BLaER1 treated with 17β-estradiol and CSF1 and Interleukin-3, amounts not matched to agents 10 nM and 100 nM (cell line): Measurements from ENCODE around the gene DLG2.
A peak's percentile ranks its signal among the peaks of the same experiment; 100 is the strongest.

Experiments used
- H3K27ac ChIP-seq, 11 experiments: shearing (Covaris generic); formaldehyde crosslinking; 2 replicates each; pipeline ENCODE4 v1.8.1; 2022
- H3K27me3 ChIP-seq, 11 experiments: shearing (Covaris generic); formaldehyde crosslinking; 2 replicates each; pipeline ENCODE4 v1.8.1; 2022
- H3K36me3 ChIP-seq, 11 experiments: shearing (Covaris generic); formaldehyde crosslinking; 2 replicates each; pipeline ENCODE4 v1.8.1; 2022
- H3K4me1 ChIP-seq, 10 experiments: shearing (Covaris generic); formaldehyde crosslinking; 2 replicates each; pipeline ENCODE4 v1.8.1; 2022
- H3K4me2 ChIP-seq, 11 experiments: shearing (Covaris generic); formaldehyde crosslinking; 2 replicates each; pipeline ENCODE4 v1.8.1; 2022
- H3K4me3 ChIP-seq, 10 experiments: shearing (Covaris generic); formaldehyde crosslinking; 2 replicates each; pipeline ENCODE4 v1.8.1; 2022
- H3K9ac ChIP-seq, 11 experiments: shearing (Covaris generic); formaldehyde crosslinking; 2 replicates each; pipeline ENCODE4 v1.8.1; 2022
- H3K9me3 ChIP-seq, 11 experiments: shearing (Covaris generic); formaldehyde crosslinking; replicated peaks in 1 of 11; 2 replicates each; pipeline ENCODE4 v1.8.1; 2022
- H4K20me1 ChIP-seq, 11 experiments: shearing (Covaris generic); formaldehyde crosslinking; 2 replicates each; pipeline ENCODE4 v1.8.1; 2022
- Cebpa-rat ChIP-seq, 11 experiments: shearing (Covaris generic); IDR thresholded peaks; 2 replicates each; pipeline ENCODE4 v1.8.1; 2022

Gene DLG2

GRCh38 chr11:84142411-84142810, 1484.7 kb downstream of the DLG2 start:
- no peak for TF ChIP-seq Cebpa-rat (IDR thresholded peaks at IDR 0.05)
- Histone ChIP-seq H4K20me1 (no peaks in the 10 kb centered on the region), H3K27me3 (no peaks in the 10 kb centered on the region), H3K9ac (no peak overlapping the region), H3K4me2 (no peak overlapping the region), H3K4me3 (no peak overlapping the region), H3K27ac (no peak overlapping the region), H3K4me1 (no peaks in the 10 kb centered on the region), H3K9me3 (no peaks in the 10 kb centered on the region), H3K36me3 (no peaks in the 10 kb centered on the region)

- Histone ChIP-seq H3K9ac (no peak overlapping the region), H3K4me1 (no peaks in the 10 kb centered on the region), H3K4me3 (no peak overlapping the region), H3K27me3 (no peaks in the 10 kb centered on the region), H3K4me2 (no peak overlapping the region), H3K9me3 (no peaks in the 10 kb centered on the region), H3K36me3 (no peaks in the 10 kb centered on the region), H3K27ac (no peak overlapping the region), H4K20me1 (no peaks in the 10 kb centered on the region)
- no peak for TF ChIP-seq Cebpa-rat (IDR thresholded peaks at IDR 0.05)
Observed at GRCh38 chr11:84140386-84141169, 1486.6 kb downstream of the DLG2 start.

GRCh38 chr11:84137960-84138359, 1489.2 kb downstream of the DLG2 start:
- Histone ChIP-seq H4K20me1 (no peaks in the 10 kb centered on the region), H3K4me1 (no peaks in the 10 kb centered on the region), H3K27me3 (no peaks in the 10 kb centered on the region), H3K4me2 (no peak overlapping the region), H3K36me3 (no peaks in the 10 kb centered on the region), H3K4me3 (no peak overlapping the region), H3K9me3 (no peaks in the 10 kb centered on the region), H3K9ac (no peak overlapping the region), H3K27ac (no peak overlapping the region)
- no peak for TF ChIP-seq Cebpa-rat (IDR thresholded peaks at IDR 0.05)

DNA sequence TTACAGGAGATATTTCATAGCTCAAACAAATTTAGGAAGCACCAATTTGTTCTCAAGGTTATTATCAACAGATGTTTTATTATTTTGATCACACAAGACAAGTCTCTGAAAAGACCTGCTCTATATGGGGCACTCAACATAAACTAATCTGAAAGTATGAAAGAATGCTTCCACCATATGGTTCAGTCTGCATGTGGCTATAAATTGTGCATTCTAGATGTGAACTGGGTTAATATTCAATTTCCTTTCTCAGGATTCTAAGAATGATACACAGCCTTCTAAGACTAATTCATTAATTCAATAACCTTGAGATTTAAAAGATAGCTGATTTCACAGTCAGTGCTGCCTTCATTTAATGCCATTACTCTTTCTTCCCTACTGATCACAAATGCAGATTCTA, 1489.6 kb downstream of the DLG2 start:
- H3K4me2 ChIP-seq = no peak overlapping the region
- H4K20me1 ChIP-seq = no peaks in the 10 kb centered on the region
- H3K4me1 ChIP-seq = no peaks in the 10 kb centered on the region
- H3K4me3 ChIP-seq = no peak overlapping the region
- TF ChIP-seq Cebpa-rat (IDR thresholded peaks at IDR 0.05) = no peak
- H3K27ac ChIP-seq = no peak overlapping the region
- no peaks in the 10 kb centered on the region for H3K9me3 ChIP-seq
- H3K36me3 ChIP-seq = no peaks in the 10 kb centered on the region
- H3K27me3 ChIP-seq = no peaks in the 10 kb centered on the region
- no peak overlapping the region for H3K9ac ChIP-seq

DNA sequence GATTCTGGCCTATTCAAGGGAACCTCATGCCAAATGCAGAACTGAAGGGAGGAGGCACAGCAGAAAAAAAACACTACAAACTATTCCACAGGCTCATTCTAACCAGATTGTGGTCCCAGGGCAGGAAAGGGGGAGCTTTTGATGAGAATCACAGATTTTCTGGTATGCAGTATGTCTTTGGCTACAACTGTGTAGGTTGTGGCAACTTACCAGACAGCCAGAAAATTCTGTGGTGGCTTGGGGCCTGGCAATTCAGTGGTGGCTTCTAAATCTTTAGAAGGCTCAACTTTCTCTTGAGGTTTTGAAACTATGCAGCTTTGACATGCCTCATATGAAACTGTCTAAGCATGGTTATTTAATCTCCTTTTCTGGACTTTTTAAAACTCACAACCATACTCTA, 1490.2 kb downstream of the DLG2 start:
- TF ChIP-seq Cebpa-rat (IDR thresholded peaks at IDR 0.05) = no peak
- Histone ChIP-seq H3K27ac (no peak overlapping the region), H3K9me3 (no peaks in the 10 kb centered on the region), H3K27me3 (no peaks in the 10 kb centered on the region), H3K36me3 (no peaks in the 10 kb centered on the region), H3K4me2 (no peak overlapping the region), H3K4me1 (no peaks in the 10 kb centered on the region), H4K20me1 (no peaks in the 10 kb centered on the region), H3K9ac (no peak overlapping the region), H3K4me3 (no peak overlapping the region)

GRCh38 chr11:84130646-84131427, 1496.3 kb downstream of the DLG2 start:
- Histone ChIP-seq H3K4me3 (no peak overlapping the region), H4K20me1 (no peaks in the 10 kb centered on the region), H3K4me1 (peaks cover 0 to 8% (median 0%) of the 10 kb centered on the region in 10 experiments; a peak in 4 of 20 replicates), H3K9ac (no peak overlapping the region), H3K36me3 (no peaks in the 10 kb centered on the region), H3K27ac (no peak overlapping the region), H3K27me3 (no peaks in the 10 kb centered on the region), H3K4me2 (no peak overlapping the region), H3K9me3 (no peaks in the 10 kb centered on the region)
- TF ChIP-seq Cebpa-rat (IDR thresholded peaks at IDR 0.05) = no peak

DNA sequence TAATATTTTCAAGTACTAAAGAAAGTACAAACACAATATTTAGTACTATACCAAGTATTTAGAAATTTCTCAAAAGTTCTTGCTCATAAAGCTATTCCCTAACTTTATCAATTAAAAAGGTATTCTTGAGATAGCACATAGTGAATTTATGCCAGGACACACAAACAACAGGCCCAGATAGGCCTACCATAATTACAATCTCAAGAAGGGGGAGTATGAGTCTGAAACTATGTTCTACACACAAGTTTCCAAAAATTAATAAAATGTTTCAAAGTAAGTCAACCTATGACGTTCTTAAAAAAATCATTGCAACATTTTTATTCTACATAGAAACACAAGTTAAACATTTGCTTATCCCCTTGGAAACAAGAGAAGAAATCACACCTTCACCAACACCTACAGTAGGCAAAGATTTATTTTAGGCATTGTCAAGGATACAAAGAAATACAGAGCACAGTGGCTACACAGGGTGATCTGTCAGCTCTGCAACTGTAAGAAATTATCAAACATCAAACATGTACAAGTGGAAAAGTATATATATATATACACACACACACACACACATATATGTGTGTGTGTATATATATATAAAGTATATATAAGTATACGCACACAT, 1497.1 kb downstream of the DLG2 start:
- no peak overlapping the region for H3K4me3 ChIP-seq
- no peak overlapping the region for H3K9ac ChIP-seq
- peaks cover 0 to 8% (median 0%) of the 10 kb centered on the region in 10 experiments; a peak in 4 of 20 replicates for H3K4me1 ChIP-seq
- no peak overlapping the region for H3K27ac ChIP-seq
- no peaks in the 10 kb centered on the region for H3K36me3 ChIP-seq
- H3K27me3 ChIP-seq = no peaks in the 10 kb centered on the region
- TF ChIP-seq Cebpa-rat (IDR thresholded peaks at IDR 0.05) = no peak
- H4K20me1 ChIP-seq = no peaks in the 10 kb centered on the region
- H3K9me3 ChIP-seq = no peaks in the 10 kb centered on the region
- no peak overlapping the region for H3K4me2 ChIP-seq

GRCh38 chr11:84128840-84129239, 1498.3 kb downstream of the DLG2 start:
- no peaks in the 10 kb centered on the region for H3K27me3 ChIP-seq
- no peaks in the 10 kb centered on the region for H4K20me1 ChIP-seq
- H3K4me3 ChIP-seq = no peak overlapping the region
- H3K27ac ChIP-seq = no peak overlapping the region
- no peaks in the 10 kb centered on the region for H3K36me3 ChIP-seq
- H3K9ac ChIP-seq = no peak overlapping the region
- H3K4me1 ChIP-seq = peaks cover 0 to 8% (median 0%) of the 10 kb centered on the region in 10 experiments; a peak in 4 of 20 replicates
- peak overlapping the region in 1 of 11 experiments; percentile 11; a peak in 1 of 22 replicates for H3K4me2 ChIP-seq
- no peak for TF ChIP-seq Cebpa-rat (IDR thresholded peaks at IDR 0.05)
- no peaks in the 10 kb centered on the region for H3K9me3 ChIP-seq

DNA sequence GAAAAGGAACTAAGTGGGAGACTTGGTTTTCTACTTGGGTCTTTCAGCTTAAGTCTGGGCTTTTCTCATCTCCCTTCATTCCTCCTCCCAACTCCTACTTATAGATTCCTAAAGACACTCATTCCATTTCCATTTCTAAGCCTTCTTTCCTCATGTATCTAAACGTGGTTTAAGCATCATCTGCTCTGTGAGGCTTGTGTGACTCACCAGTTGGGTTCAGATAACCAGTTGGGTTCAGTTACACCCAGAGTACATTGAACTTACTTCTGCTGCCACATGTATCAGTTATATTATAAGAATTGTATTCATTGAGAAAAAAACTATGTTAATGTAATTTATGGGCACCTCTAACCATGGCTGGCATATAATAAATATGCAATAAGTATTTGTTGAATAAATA, 1509.8 kb downstream of the DLG2 start:
- Histone ChIP-seq H3K27ac (no peak overlapping the region), H3K4me3 (no peak overlapping the region), H3K36me3 (no peaks in the 10 kb centered on the region), H3K9ac (no peak overlapping the region), H4K20me1 (no peaks in the 10 kb centered on the region), H3K9me3 (peaks cover 0 to 13% (median 0%) of the 10 kb centered on the region in 11 experiments; a peak in 3 of 22 replicates), H3K27me3 (no peaks in the 10 kb centered on the region), H3K4me2 (no peak overlapping the region), H3K4me1 (no peaks in the 10 kb centered on the region)
- no peak for TF ChIP-seq Cebpa-rat (IDR thresholded peaks at IDR 0.05)
